Midbrain (tissue), 1 donor: Measurements from ENCODE around the gene FSCN2.
A peak's percentile ranks its signal among the peaks of the same experiment; 100 is the strongest.

ENCODE experiments used
- DNase-seq: peaks from one replicate; lab custom pipeline; 2025; lab: John Stamatoyannopoulos, UW

Gene FSCN2

DNA sequence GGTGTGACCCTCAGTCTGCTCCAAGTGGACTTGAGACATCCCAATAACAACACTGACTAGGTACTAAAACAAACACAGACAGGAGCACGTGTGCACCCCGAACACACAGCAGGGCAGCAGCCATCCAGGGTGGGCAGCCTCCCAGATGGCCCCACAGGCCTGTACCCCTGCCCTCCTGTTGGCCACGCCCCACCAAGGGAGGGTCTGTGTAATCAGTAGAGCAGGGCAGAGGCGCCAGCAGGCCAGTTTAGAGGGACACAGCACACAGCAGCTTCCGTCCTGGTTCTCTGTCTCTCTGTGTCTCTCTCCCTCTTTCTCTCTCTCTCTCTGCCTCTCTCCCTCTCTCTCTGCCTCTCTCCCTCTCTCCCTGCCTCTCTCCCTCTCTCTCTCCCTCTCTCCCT is 37.0 kb upstream of the FSCN2 start:
- DNase-seq: no peak

GRCh38 chr17:81491761-81492160 is 36.4 kb upstream of the FSCN2 start:
- no peak for DNase-seq

DNA sequence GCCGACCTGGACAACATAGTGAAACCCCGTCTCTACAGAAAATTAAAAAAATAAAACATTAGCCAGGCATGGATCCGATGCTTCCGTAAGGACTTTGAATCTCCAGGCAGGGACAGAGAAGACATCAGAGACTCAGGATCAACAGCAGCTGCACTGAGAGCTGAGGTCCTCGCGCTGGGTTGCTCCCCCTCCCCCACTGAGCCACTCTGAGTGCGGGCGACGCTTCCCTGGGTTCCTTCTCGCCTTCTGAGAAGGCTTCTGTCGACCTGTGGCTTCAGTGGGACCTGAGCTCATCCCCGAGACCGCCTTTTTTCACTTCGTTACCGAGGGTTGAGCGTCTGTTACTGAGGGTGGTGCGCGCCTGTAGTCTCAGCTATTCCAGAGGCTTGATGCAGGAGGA is 36.0 kb upstream of the FSCN2 start:
- DNase-seq: no peak

GRCh38 chr17:81492706-81493105 is 35.5 kb upstream of the FSCN2 start:
- no peak for DNase-seq

- no peak for DNase-seq
Observed at GRCh38 chr17:81493198-81494038, 34.8 kb upstream of the FSCN2 start.

DNA sequence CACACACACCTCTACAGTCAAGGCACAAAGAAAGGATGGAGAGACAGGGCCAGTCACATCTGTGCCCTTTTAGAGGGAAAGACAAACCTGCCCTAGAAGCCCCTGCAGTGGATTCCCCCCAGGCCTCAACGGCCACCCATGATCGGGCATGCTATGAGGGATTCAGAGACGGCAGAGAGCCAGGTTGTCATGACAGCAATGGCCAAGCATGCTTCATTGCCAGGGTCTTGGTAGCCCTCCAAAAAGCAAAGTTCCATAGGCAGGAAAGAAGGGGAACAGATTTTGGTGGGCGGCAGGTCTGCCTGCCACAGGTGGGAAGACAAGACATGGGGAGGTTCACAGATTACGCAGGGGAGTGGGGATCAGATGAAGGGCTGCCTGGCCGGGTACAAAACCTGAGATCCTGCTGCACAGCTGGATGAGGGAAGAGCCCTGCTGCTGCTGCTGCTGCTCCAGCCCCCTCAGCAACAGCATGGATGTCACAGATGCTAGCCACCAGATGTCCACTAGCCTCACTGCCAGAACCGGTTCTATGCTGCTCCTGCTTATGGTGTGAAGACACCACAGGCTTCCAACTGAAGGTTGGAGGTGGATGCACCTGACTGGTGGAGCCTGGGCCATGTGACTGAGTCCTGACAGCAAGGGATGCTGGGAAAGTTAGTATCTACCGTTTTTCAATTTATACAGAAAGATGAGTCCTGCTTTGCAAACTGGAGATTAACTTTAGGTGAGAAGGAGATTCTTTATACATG is 33.4 kb upstream of the FSCN2 start:
- DNase-seq: no peak

GRCh38 chr17:81498953-81499600 is 29.1 kb upstream of the FSCN2 start:
- DNase-seq: no peak

DNA sequence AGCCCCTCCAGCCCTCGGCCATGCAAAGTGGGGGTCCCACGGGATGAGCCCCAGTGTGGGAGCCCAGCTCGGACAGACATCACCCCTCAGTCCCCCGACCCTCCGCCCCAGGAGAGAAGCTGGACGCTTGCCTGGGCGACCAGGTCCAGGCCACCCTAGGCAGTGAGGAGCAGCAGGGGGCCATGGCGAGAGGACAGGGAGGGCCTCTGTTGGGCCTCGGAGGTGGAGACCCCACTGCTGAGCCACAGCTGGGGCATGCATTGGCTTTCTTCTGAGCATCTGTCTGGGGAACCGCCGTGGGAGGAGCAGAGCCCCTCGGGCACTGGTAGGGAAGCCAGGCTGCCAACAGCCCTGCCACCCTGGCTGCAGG is 28.6 kb upstream of the FSCN2 start:
- DNase-seq: no peak

- DNase-seq: no peak
Observed at GRCh38 chr17:81500047-81500446, 28.1 kb upstream of the FSCN2 start.

- no peak for DNase-seq
Observed at GRCh38 chr17:81502471-81503017, 25.6 kb upstream of the FSCN2 start.

GRCh38 chr17:81503619-81504018 is 24.6 kb upstream of the FSCN2 start:
- DNase-seq: no peak

GRCh38 chr17:81508639-81509206 is 19.5 kb upstream of the FSCN2 start:
- DNase-seq: no peak

GRCh38 chr17:81509207-81509971 is 18.8 kb upstream of the FSCN2 start:
- no peak for DNase-seq

- no peak for DNase-seq
Observed at GRCh38 chr17:81509972-81510784, 18.0 kb upstream of the FSCN2 start.

DNA sequence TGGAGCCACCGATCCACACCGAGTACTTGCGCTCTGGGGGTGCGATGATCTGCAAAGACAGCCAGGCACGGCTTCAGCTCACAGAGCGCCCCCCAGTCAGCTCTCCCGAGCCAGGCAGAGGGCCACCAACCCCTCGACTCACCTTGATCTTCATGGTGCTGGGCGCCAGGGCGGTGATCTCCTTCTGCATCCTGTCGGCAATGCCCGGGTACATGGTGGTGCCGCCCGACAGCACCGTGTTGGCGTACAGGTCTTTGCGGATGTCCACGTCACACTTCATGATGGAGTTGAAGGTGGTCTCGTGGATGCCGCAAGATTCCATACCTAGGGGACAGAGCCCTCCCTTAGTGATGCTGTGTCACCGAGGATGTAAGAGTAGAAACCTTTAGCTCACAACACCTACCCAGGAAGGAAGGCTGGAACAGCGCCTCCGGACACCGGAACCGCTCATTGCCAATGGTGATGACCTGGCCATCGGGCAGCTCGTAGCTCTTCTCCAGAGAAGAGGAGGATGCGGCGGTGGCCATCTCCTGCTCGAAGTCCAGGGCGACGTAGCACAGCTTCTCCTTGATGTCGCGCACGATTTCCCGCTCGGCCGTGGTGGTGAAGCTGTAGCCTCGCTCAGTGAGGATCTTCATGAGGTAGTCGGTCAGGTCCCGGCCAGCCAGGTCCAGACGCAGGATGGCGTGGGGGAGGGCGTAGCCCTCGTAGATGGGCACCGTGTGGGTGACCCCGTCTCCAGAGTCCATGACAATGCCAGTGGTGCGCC is 17.2 kb upstream of the FSCN2 start:
- DNase-seq: no peak

DNA sequence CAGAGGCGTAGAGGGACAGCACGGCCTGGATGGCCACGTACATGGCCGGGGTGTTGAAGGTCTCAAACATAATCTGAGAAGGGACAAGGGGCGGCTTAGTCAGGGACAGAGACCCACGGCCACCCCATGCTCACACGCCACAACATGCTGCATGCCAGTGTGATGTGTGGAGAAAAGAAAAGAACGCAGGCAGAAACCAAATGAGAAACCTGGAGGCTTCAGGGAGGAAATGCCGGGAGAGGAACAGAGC is 16.7 kb upstream of the FSCN2 start:
- no peak for DNase-seq

- no peak for DNase-seq
Observed at GRCh38 chr17:81511804-81512561, 16.2 kb upstream of the FSCN2 start.

DNA sequence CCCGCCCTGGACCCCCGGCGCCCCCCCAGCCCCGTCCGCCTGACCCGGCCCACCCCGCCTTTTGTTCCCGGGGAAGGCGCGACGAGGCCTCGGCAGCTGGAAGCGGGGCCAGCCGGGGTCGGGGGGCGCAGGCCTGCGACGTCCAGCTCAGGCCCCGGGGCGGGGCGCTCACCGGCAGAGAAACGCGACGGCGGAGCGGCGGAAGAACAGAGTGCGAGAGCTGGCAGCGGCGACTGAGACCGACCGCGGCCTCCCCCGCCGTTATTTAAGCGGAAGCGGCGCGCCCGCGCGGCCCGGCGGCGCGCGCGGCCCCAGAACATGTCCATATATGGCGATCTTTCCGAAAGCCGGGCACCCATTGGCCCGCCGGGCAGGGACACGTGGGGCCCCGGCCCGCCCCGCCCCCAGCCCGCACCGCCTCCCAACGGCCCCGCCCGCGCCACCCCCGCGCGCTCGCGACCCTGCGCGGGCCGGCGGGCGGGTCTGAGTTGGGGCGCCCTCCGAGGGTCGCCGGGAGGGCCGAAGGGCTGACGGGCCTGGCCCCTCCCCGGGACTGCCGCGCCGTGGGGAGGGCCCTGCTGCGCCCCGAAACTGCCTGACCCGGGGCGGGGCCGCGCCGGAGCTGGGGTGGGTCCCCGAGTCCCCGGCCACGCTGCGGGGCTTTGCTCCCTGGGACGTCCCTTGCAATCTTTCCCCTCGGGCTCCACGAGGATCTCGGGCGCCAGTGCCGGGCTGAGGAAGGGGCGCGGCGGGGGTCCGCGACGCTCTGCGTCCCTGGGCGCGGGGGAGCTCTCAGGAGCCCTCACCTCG is 15.4 kb upstream of the FSCN2 start, which contains the start of gene ACTG1:
ACTG1 (minus strand) TSS at position 238 of the 810 bp plus-strand sequence. CDS start 445 bp downstream, outside the sequence.
- DNase-seq: peak; percentile 89
